Measurements from ENCODE around the gene TTF2.

Gene TTF2

DNA sequence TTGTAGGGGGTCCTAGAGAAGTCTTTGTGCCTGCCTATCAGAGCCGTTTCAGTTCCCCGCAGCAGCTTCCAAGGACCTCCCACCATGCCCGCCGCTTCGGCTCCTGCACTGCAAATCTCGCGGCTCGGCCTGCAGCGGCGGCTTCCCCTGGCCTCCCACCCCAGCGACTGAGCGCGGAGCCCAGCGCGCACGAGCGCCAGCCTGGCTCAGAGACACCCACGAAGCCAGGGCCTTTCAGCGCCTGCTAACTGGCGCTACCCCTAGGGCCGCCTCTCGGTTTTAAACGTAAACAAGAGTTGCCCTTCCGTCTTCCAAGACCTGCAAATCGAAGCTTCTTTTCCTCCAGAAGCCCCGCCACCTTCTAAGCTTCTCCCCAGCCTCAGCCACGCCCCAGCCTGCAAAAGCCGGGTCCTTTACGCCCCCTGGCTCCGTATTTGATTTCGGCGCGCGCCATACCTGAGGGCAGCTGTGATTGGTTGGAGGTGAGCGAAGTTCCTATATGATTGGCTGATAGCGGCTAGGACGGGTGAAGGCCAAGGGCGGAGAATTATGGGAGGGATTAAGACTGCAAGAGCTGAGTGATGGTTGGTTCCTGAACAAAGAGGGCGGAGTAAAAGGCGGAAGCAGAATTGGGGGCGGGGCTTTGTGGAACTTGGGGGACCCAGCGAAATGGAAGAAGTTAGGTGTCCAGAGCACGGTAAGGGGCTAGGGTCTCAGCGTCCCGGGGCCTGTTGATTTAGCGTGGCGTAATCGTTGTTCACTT, at the start of gene TTF2:
Gene TTF2 (plus strand): TSS at position 649 of the 763 bp plus-strand sequence. CDS start 21 bp downstream, at position 670.
- peak; percentile 98 for DNase-seq

DNA sequence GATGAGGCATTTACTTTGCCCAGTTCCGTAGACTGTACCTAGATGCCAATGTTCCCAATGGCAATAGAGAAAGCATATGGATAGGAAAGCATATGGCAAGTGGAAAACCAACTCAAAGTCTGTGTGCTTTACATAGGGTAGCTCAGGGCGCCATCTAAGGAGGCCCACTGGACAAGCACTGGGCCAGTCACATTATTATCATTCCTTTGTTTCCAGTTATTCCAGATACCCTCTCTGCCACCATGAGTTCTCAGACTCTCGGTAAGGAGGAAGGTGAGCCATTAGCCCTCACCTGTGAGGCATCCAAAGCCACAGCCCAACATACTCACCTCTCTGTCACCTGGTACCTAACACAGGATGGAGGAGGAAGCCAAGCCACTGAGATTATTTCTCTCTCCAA, 48.8 kb upstream of the TTF2 start:
- no peak for DNase-seq

DNA sequence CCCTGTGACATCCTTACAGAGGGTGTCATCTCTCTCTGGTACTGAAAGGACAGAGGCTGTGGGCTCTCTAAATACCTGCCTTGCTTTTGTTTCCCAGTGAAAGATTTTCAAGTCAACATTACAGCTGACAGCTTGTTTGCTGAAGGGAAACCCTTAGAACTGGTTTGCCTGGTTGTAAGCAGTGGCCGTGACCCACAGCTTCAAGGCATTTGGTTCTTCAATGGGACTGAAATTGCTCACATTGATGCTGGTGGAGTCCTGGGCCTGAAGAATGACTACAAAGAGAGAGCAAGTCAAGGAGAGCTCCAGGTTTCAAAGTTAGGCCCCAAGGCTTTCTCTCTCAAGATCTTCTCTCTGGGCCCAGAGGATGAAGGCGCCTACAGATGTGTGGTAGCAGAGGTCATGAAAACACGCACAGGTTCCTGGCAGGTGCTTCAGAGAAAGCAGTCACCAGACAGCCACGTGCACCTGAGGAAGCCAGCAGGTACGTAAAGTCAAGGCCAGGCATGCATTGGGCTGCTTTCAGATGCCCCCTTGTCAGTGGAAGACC, 46.7 kb upstream of the TTF2 start:
- no peak for DNase-seq

DNA sequence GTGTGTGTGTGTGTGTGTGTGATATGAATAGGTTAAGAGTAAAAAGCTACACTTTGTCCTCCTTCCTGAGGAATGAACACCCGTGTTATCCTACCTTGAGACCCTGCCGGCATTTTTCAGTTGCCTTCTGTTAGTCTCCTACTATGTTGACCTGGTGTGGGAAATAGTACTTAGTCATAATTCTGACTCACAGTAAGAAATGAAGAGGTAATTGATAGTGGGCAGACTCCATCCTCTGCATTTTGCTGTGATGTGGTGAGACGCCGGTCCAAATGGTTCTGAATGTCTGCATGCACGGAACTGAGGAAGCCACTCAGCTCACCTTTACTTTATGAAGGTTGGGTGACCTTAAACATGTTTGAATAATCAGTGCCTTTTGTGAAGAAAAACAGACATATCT, 45.9 kb upstream of the TTF2 start:
- no peak for DNase-seq

DNA sequence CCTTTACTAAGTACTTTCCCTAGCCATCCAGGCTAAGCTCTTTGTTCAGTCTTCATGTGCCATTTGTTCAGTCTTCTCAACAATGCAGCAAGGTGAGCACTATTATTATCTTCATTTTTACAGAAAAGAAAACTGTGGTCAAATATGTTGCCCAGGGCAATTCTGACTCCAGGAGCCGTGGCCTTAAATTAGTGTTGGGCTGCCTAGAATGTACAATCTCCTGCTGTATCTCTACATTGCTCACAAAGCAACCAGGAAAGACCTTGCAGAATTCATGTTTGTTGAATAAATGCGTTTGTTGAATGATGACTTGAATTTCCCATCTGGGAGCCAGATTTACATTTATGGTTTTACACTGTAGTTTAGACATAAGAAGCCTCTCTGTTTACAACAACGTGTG, 44.4 kb upstream of the TTF2 start:
- DNase-seq, result no peak

DNA sequence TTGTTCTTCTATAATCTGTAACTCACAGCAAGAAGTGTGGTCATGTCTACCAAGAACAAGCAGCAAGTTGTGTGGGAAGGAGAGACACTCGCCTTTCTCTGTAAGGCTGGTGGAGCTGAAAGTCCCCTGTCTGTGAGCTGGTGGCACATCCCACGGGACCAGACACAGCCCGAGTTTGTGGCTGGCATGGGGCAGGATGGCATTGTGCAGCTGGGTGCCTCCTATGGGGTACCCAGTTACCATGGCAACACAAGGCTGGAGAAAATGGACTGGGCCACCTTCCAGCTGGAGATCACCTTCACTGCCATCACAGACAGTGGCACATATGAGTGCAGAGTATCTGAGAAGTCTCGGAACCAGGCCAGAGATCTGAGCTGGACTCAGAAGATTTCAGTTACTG, 43.1 kb upstream of the TTF2 start:
- DNase-seq, result no peak

DNA sequence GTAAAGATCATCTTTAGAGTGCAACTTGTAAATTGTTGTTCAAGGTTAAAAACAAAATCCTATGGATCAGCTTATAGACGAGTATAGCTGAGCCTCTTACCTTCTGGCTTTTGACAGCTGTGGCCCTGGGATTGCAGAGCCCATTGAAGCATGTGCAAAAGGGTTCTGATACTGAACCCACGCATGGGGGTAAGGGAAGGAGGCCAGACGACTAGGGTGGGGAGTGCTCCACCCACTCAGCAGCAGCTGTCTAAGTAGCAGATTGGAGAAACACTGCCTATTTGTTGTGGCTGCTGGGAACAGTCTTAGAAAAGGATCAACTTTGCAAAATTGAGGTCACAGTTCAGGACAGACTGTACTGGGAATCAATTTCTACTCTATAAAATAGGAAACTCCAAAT, 42.5 kb upstream of the TTF2 start:
- no peak for DNase-seq

DNA sequence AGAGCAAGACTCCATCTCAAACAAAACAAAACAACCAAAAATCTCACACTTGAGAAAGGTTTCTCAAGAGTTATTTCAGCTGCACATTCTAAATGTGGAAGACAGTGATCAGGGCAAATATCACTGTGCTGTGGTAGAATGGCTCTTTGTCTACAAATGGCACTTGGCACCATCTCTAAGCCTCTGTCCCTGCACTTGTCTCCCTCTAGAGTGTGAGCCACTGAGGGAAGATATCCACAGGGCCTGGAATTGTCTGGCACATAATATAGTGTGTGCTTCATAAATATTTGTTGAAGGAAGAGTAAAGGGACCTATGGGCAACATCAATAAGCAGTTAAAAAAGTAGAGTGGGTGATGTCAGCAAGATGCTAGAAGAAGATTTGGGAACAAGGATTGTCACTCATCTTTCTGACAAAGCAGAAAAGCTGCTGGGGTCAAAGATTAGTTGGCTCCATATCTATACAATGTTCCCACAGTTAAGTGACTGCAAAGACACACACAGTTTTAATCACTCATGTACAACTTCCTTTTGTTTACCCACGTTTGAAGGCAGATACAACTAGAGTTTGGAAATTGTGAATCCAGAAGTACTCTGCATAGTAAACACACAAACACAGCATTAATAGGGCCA, 39.5 kb upstream of the TTF2 start:
- peak; percentile 6 for DNase-seq

DNA sequence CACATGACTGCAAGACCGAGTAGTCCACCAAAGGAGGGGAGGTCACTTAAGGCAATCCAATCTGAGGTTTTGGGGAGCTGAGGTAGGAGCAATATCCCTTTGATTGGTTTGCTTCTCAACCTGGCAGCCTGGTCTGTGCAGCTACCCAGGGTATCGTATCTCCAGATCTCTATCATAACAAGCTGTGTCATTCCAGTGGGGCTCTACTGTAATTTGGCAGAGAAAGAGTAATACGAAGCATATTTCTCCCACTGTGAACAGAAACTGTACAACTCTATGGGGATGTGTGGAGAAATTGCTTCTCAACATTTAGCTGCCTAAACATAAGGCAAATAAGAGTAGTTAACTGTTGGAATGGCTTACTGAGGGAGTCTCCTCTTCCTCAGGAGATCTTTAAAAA, 38.0 kb upstream of the TTF2 start:
- no peak for DNase-seq

DNA sequence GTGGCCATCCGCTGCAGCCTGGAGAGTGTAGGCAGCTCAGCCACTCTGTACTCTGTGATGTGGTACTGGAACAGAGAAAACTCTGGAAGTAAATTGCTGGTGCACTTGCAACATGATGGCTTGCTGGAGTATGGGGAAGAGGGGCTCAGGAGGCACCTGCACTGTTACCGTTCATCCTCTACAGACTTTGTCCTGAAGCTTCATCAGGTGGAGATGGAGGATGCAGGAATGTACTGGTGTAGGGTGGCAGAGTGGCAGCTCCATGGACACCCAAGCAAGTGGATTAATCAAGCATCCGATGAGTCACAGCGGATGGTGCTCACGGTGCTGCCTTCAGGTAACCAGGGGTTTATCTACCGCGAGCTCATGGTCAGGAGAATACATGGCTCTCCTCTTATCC, 34.6 kb upstream of the TTF2 start:
- no peak for DNase-seq

DNA sequence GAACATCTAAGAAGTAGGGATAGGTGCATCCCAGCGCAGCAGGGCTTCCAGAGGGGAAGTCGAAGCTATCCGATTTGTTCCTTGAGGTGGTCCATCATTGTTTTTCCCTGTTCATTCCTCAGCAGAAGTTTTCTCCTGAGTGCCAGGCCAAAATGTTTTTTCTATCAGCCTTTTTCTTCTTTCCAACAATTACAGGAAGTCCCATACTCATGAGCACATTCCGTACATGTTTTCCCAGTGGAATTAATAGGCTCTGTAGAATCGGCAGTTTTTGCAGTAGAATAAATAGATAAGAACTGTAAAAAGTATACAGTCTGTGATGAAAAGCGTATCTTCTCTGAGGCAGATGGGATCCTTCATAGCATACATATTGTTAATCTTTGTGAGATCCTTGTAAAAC, 33.8 kb upstream of the TTF2 start:
- no peak for DNase-seq

DNA sequence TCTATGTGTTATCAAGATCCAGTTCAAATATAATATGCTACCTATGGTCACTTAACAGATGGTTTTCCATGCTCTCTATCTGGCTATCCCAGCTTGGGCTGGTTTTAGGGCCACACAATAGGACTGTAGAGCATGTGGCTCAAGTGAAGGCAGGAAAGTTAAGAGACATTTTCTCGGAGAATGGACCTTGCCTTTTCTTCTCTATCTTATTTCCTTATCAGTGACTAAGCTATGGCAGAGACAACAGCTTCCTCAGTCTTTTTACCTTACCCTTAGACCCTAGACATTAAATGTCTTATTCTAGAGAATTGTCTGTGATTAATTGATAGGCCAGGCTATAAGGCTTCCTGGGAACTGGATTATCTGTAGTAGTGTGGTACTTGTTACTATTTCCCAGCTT, 30.4 kb upstream of the TTF2 start:
- no peak for DNase-seq

DNA sequence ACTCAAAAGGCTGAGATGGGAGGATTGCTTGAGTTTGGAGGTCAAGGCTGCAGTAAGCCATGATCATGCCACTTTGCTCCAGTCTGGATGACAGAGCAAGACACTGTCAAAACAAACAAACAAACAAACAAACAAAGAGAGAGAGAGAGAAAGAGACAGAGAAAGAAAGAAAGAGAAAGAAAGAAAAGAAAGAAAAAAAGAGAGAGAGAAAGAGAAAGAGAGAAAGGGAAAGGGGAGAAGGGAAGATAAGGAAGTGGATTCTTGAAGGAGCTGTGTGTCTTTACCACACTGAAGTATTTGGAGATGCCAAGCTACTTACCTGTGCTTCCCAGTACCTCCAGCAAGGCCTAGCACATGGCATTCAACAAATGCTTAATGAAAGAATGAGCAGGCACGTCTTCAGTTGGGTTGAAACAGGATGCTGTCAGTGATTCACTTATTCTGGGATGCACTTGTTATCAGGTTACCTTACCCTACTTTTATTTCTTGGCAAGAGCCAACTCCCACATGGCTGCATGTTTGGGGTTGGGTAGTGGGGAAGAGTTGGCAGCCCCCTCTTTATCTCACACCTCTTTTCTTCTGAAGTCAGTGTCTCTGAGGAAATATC, 29.8 kb upstream of the TTF2 start:
- no peak for DNase-seq

DNA sequence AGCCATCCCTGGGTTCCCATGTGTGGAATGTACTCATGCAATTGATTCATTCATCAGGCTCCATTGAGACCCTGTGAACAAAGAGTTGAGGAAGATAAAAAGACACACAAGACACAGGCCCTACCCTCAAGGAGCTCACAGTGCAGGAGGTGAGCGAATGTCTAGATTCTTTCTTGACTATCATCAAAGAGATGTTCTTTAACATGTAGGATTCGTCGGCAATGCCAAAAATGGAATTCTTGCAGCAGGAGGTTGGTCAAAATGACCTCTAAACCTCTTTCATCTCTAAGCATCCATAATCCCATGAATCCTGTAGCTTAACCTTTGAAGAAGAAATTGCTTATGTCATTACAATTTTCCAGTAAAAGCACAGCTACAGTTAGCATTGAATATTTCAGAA, 27.9 kb upstream of the TTF2 start:
- no peak for DNase-seq

DNA sequence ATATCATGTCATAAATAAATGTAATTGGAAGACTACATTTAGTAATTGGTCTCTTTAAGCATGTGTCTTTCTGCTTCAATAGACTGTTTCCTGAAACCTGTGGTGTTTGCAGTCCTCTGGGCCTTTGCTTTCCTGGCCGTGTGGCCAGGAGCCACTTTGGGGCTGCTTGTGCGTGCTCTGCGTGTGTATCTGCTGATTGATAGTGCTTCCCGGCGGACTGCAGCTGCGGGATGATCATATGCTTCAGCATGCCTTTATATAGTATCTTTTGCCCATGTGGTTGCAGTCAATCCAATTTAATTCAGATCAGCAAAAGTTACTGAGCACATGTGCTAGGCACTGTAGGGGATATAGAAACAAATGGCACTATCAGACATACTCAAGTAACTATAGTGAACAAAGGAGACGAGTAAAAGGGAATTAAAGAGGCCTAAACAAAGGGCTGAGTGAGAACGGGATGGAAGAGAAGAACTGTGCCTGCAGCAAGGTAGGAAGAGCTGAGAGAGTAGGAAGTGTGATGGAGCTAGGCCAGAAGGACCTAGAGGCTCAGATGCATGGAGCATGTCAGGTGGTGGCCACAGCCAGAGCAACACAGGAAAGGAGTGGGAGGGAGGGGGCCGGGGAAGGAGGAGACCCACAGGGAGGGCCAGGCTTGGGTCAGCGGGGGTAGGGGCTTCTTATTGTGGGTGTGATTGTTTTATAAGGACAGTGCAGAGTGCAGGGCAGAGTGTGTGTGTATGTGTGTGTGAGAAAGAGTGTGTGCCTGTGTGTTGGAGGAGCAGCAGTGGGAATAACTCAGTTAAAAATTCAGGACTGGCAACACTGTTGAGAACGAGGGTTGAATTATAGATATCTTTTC, 27.2 kb upstream of the TTF2 start:
- DNase-seq, result no peak

DNA sequence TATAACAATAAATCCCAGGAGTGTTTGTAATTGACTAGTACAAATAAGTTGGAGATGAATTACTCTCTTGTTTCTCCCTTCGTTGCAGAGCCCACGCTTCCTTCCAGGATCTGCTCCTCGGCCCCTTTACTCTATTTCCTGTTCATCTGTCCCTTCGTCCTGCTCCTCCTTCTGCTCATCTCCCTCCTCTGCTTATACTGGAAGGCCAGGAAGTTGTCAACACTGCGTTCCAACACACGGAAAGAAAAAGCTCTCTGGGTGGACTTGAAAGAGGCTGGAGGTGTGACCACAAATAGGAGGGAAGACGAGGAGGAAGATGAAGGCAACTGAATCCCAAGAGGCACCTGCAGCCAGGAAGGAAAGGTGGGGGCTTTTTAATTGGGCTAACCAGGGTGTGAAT, 26.4 kb upstream of the TTF2 start:
- no peak for DNase-seq

DNA sequence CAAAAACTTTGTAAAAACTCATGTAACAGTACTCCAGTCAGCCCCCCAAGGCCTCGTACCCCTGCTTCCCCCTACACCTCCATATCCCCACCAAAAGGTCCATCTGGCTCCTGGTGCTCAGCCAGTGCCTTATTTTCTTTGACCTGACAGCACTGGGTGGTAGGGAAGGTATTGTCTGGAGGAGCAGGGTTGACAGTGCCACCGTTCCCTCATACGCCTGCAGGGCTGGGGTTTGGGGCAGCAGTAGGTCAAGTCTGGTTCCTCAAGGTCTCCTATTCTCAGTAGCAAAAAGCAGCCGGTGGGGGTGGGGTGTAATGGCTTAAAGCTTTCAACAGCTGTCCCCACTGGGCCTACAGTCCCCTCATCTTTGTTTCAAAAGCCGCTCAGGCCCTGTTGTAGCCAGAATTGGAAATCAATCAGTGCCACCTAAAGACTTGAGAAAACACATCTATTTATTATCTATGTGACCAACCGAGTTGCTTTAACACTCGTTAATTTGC, 25.3 kb upstream of the TTF2 start:
- no peak for DNase-seq

DNA sequence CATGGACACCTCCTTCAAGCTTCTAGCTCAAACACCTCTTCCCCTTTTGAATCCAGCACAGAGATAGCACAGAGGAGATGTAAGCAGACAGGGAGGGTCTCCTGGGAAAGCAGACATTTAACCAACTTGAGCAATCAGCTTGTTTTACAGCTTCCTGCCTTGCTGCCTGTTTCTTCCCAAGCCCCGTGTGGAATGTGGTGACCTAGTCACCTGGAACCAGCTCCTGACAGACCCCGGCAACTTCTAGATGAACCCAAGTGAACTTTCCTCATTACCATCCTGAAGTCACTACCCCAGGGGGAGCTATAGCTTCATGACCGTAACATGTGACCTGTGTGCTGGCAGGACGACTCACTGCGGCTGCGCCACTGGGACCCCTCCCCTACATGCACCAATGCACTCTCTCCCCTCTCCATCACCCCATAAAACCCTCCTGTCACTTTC, 24.1 kb upstream of the TTF2 start:
- DNase-seq, result no peak

DNA sequence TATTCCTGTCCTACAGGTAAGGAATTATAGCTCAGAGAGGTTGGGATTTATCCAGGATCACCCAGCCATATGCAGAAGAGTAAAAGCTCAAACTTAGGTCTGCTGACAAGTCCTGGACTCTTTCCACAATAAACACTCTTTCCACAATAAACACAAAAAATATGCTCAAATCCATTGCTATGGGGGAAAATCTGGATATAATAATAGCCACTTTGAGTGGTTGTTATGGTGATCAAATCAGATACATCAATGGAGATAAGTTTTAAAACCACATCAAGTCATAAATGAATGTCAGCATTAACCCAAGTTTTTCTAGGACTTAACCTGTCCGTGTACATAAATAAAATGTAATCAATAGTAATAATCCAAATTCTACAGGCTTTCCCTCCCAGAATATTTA, 22.3 kb upstream of the TTF2 start:
- no peak for DNase-seq

DNA sequence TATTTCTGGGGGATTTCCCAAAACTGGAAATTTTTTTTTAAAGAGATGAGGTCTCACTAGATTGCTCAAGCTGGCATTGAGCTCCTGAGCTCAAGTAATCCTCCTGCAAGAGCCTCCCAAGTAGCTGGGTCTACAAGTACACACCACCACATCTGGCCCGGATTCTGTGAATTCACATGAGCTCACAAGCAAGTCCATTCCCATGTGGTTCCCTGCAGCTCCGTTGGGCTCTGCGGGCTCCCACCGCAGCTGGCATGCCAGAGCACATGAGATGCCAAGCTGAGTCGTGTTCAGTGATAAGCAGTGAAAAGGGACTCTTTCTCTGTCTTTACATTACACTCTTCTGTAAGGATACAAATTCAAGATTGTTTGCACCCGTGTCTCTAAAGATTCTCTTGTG, 21.9 kb upstream of the TTF2 start:
- no peak for DNase-seq

DNA sequence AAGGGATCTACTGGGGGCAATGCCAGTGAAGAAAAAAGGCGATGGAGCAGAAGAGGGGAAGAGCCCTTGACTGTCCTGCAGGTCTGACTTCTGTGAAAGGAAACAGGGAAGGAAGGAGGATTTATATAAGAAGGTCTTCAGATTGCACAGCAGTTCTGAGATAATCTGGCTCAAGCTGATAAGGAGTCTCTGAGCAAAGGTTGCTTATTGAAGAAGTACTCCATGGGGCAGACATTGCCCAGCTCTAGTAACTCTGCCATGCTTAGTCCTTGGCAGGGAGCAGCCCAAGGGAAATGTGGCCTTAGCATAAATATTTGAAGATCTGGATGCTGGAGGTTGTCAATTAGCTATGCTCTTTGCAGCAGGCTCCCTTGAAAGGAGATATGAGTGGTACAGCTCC, 15.9 kb upstream of the TTF2 start:
- DNase-seq, result no peak

DNA sequence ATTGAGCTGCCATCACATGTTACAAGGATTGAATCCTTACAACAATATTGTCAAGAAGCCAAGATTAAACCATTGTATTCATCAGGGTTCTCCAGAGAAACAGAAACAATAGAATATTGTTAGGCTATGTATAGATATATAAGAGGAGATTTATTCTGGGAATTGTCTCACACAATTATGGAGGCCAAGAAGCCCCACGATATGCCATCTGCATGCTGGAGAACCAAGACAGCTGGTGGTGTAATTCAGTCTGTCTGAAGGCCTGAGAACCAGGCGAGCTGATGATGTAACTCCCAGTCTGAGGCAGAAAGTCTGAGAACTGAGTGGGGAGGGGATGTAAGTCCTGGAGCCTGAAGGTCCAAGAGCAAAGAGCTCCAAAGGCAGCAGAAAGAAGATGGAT, 14.5 kb upstream of the TTF2 start:
- DNase-seq, result no peak

DNA sequence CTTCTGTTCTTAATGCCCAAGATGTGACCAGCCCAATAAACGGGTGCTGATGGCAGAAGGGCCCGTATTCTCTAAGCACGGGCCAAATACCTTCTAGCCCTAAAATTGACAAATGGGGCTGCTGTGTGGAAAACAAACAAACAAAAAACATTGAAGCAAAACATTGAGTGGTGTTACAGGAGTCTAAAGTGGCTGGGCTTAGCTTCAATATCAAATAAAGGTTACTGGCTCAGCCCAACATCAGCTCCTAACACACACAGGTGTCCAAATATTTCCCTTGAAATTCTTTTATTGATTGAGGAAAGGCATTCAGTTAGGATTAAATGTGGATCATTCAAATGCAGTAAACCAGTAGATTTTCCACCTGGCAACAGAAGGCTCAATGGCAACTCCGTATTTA, 13.3 kb upstream of the TTF2 start:
- DNase-seq, result peak; percentile 24
